GM12878 (cell line): Measurements from ENCODE around the gene COL28A1. TPM values are rescaled to one million over a fixed set of nuclear protein-coding genes. Genes with fewer than 3 reads are reported as not detected.

Experiments used
- ATAC-seq: fragments of 200-7000 bp; cut with Tn5 transposase; 3 replicates; pipeline ENCODE4 v1.9.1; 2020; ENCODE audit warnings: mild to moderate bottlenecking, moderate library complexity
- BruUV-seq: library from RNA; stranded (reverse); fragments of 400-500 nt; replicated peaks from 2 replicates; lab custom pipeline; 2021; lab: Mats Ljungman, UMichigan
- CTCF ChIA-PET: fragments of 300-600 bp; sonication (Branson Sonifier 250); formaldehyde crosslinking; extraction: SDS; loops from one replicate; lab custom pipeline; 2021; ENCODE audit warnings: inconsistent platforms; lab: Yijun Ruan, JAX
- POLR2A ChIA-PET: fragments of 350-600 bp; formaldehyde crosslinking; extraction: SDS; loops from one replicate; lab custom pipeline; 2021; ENCODE audit warnings: inconsistent platforms; lab: Charles Lee
- RAD21 ChIA-PET: fragments of 300-600 bp; sonication (Branson Sonifier 250); formaldehyde crosslinking; loops from one replicate; lab custom pipeline; 2023; ENCODE audit warnings: antibody characterized with exemption; ENCODE audit not compliant: unreplicated experiment; lab: Charles Lee
- SMC1A ChIA-PET: fragments of 300-600 bp; sonication (Branson Sonifier 250); formaldehyde crosslinking; loops from one replicate; lab custom pipeline; 2023; ENCODE audit not compliant: unreplicated experiment, uncharacterized antibody; lab: Charles Lee
- DNase-seq: peaks from one replicate; pipeline ENCODE4 v3.0.0-alpha.2; 2011; ENCODE audit warnings: low read depth, low spot score
- FAIRE-seq: peaks from 3 replicates; lab custom pipeline; 2011; peaks lifted over from hg19 to GRCh38; lab: Jason Lieb, UNC
- H2AFZ ChIP-seq: 2 replicates; pipeline ENCODE4 v1.6.0; 2011; ENCODE audit warnings: low read depth, low read length, control low read depth; ENCODE audit not compliant: control insufficient read depth
- H3K27ac ChIP-seq: 2 replicates; pipeline ENCODE4 v1.5.1; 2011; ENCODE audit warnings: control low read depth; ENCODE audit not compliant: control insufficient read depth, insufficient read depth
- H3K27me3 ChIP-seq, 2 experiments: replicated peaks in 1 of 2; 2 replicates each; pipeline versions ENCODE4 v1.6.0 to v1.6.1; 2011; ENCODE audit warnings: low read length in 1 of 2; ENCODE audit not compliant: control insufficient read depth in 2 of 2, insufficient read depth in 2 of 2
- H3K36me3 ChIP-seq, 2 experiments: 2 replicates each; pipeline ENCODE4 v1.5.1; 2011; ENCODE audit warnings: low read length in 1 of 2; ENCODE audit not compliant: control insufficient read depth in 2 of 2, insufficient read depth in 2 of 2
- H3K4me1 ChIP-seq: 2 replicates; pipeline ENCODE4 v1.6.1; 2011; ENCODE audit warnings: mild to moderate bottlenecking, low read length, moderate library complexity, mixed read lengths; ENCODE audit not compliant: control insufficient read depth, insufficient read depth
- H3K4me2 ChIP-seq: 2 replicates; pipeline ENCODE4 v1.6.0; 2011; ENCODE audit warnings: control low read depth; ENCODE audit not compliant: control insufficient read depth, insufficient read depth
- H3K4me3 ChIP-seq: fragments of 200-600 bp; sonication (generic); 2 replicates; pipeline ENCODE4 v1.5.1; 2016
- H3K79me2 ChIP-seq: 2 replicates; pipeline ENCODE4 v1.6.0; 2011; ENCODE audit warnings: low read length; ENCODE audit not compliant: control insufficient read depth, insufficient read depth
- H3K9ac ChIP-seq: 2 replicates; pipeline ENCODE4 v1.8.0; 2011; ENCODE audit warnings: low read length, control low read depth, mixed read lengths; ENCODE audit not compliant: control insufficient read depth, insufficient read depth
- H3K9me3 ChIP-seq: replicated peaks from 3 replicates; pipeline ENCODE4 v1.5.1; 2011; ENCODE audit warnings: mild to moderate bottlenecking, low read length; ENCODE audit not compliant: control insufficient read depth, insufficient read depth
- H4K20me1 ChIP-seq: 2 replicates; pipeline ENCODE4 v1.6.0; 2011; ENCODE audit not compliant: control insufficient read depth, insufficient read depth
- E2F4 ChIP-seq: IDR thresholded peaks from 2 replicates; pipeline ENCODE4 v1.6.1; 2012; ENCODE audit warnings: low read depth, low read length, improper control_type of control experiment
- EED ChIP-seq: sonication (generic); IDR thresholded peaks from 2 replicates; pipeline ENCODE4 v1.6.1; 2016; ENCODE audit warnings: antibody characterized with exemption, low read depth
- NFXL1 ChIP-seq: fragments of 450-650 bp; IDR thresholded peaks from 2 replicates; pipeline ENCODE4 v1.6.1; 2017; ENCODE audit warnings: antibody characterized with exemption, mild to moderate bottlenecking, borderline replicate concordance
- PML ChIP-seq: IDR thresholded peaks from 2 replicates; pipeline ENCODE4 v1.6.1; 2012; ENCODE audit warnings: low read length, inconsistent platforms
- POU2F2 ChIP-seq: IDR thresholded peaks from 3 replicates; pipeline ENCODE4 v1.6.1; 2011; ENCODE audit warnings: low read depth, mild to moderate bottlenecking, low read length, borderline replicate concordance
- PRDM15 ChIP-seq: fragments of 450-650 bp; formaldehyde crosslinking; IDR thresholded peaks from 2 replicates; pipeline ENCODE4 v1.4.0; 2020; ENCODE audit warnings: mild to moderate bottlenecking, moderate library complexity
- SMC3 ChIP-seq: IDR thresholded peaks from 2 replicates; pipeline ENCODE4 v1.6.1; 2011; ENCODE audit warnings: low read length, improper control_type of control experiment, borderline replicate concordance
- YBX1 ChIP-seq: fragments of 450-650 bp; IDR thresholded peaks from 2 replicates; pipeline ENCODE4 v1.6.1; 2016; ENCODE audit warnings: antibody characterized with exemption
- ZZZ3 ChIP-seq: IDR thresholded peaks from 2 replicates; pipeline ENCODE4 v1.6.1; 2011; ENCODE audit warnings: low read depth; ENCODE audit not compliant: control insufficient read depth, insufficient read length
- WGBS: methylation state at CpG from one replicate; pipeline ENCODE4 v1.1.6; 2016; ENCODE audit warnings: low lambda C conversion rate; ENCODE audit not compliant: insufficient replicate concordance, insufficient coverage; ENCODE audit errors: missing lambda C conversion rate; 5-methylcytosine and 5-hydroxymethylcytosine counted together
- in situ Hi-C: fragments of 300-500 bp; cut with MboI; formaldehyde crosslinking; loops from 9 replicates; pipeline ENCODE4 v1.14.3; 2018; ENCODE audit warnings: mixed read lengths
- intact Hi-C: fragments of 100-400 bp; cut with micrococcal nuclease; formaldehyde crosslinking; loops from one replicate; pipeline ENCODE4 v1.14.2; 2022; ENCODE audit not compliant: unreplicated experiment
- polyA plus RNA-seq, 11 experiments: library from polyadenylated mRNA; depleted of rRNA in 4 of 11; unstranded in 6 of 11; stranded (reverse) in 5 of 11; fragments of >200 nt; fragmentation: Nextera tagmentation in 4 of 11; fragmentation: Illumina TruSeq in 1 of 11; extraction: Ambion mirVana in 4 of 11; extraction: Trizol in 1 of 11; gene quantifications; 1 replicate in 1 of 11; 2 replicates in 10 of 11; pipeline versions ENCODE4 v1.2.1 to v1.2.3, GENCODE V29; 2011 to 2016; ENCODE audit warnings: inconsistent platforms in 2 of 11, missing spikeins in 2 of 11, low read depth in 1 of 11
- total RNA-seq, 4 experiments: library from RNA; depleted of rRNA in 3 of 4; stranded (reverse); fragments of >200 nt in 3 of 4; fragmentation: Illumina TruSeq in 1 of 4; extraction: Trizol in 1 of 4; gene quantifications; 2 replicates each; pipeline versions ENCODE4 v1.2.1 to v1.2.3, GENCODE V29; 2013 to 2021

The COL28A1 gene
- total and polyA plus RNA-seq, 10 of the 15 experiments (the other 5 are each of a cell fraction or from before 2014, with no cell fraction given): 0.05 to 0.22 TPM; not detected in 8

- in situ Hi-C loops (no loop called here), intact Hi-C loops (no loop called here)
- no peak overlapping the region for H2AFZ ChIP-seq
- H3K4me3 ChIP-seq: no peak overlapping the region
- CTCF ChIA-PET: interaction anchor here (1.2 kb wide), 1 partner anchor 748 kb away, joined by 3 read pairs; no protein-coding TSS in a partner anchor
- RAD21 ChIA-PET: no interaction called here
- H3K4me2 ChIP-seq: no peak overlapping the region
- ATAC-seq (no peak), FAIRE-seq (no peak), DNase-seq (no peak)
- H3K36me3 ChIP-seq: no peaks in the 10 kb centered on the region
- H3K79me2 ChIP-seq: no peaks in the 10 kb centered on the region
- H3K9me3 ChIP-seq: no peaks in the 10 kb centered on the region
- no peak overlapping the region for H3K27ac ChIP-seq
- no peak overlapping the region for H3K9ac ChIP-seq
- SMC1A ChIA-PET: no interaction called here
- BruUV-seq: no TSS peak
- POLR2A ChIA-PET: no interaction called here
- H3K27me3 ChIP-seq: no peaks in the 10 kb centered on the region
- no peaks in the 10 kb centered on the region for H4K20me1 ChIP-seq
- 81% methylated on average over 3 of the region's 3 CpGs for WGBS
- no peaks in the 10 kb centered on the region for H3K4me1 ChIP-seq
- TF ChIP-seq SMC3 (no peak), E2F4 (no peak), EED (no peak)
Measured at GRCh38 chr7:7548407-7548806, 12.7 kb upstream of the COL28A1 start.

- no peaks in the 10 kb centered on the region for H3K4me1 ChIP-seq
- CTCF ChIA-PET: interaction anchor here (0.8 to 4.2 kb wide), 9 partner anchors 22 to 754 kb away, joined by 3 to 20 read pairs (median 4); partner anchors contain the start of gene C1GALT1
- DNase-seq (no peak), FAIRE-seq (no peak), ATAC-seq (no peak)
- no peak overlapping the region for H3K4me3 ChIP-seq
- H3K4me2 ChIP-seq: no peak overlapping the region
- H3K27me3 ChIP-seq: no peaks in the 10 kb centered on the region
- 44% methylated on average over 4 of the region's 4 CpGs for WGBS
- no peak overlapping the region for H3K9ac ChIP-seq
- H3K79me2 ChIP-seq: no peaks in the 10 kb centered on the region
- SMC1A ChIA-PET: interaction anchor here (0.6 to 4.2 kb wide), 11 partner anchors 16 to 674 kb away, joined by 3 to 23 read pairs (median 4); partner anchors contain the start of gene C1GALT1
- in situ Hi-C loops: no loop called here
- intact Hi-C loops: no loop called here
- H2AFZ ChIP-seq: no peak overlapping the region
- RAD21 ChIA-PET: interaction anchor here (1.0 to 2.9 kb wide), 3 partner anchors 361 to 439 kb away, joined by 3 to 11 read pairs (median 4); no protein-coding TSS in a partner anchor
- TF ChIP-seq ZZZ3: no peak
- TF ChIP-seq NFXL1: no peak
- TF ChIP-seq YBX1: no peak
- no peak for TF ChIP-seq POU2F2
- TF ChIP-seq PRDM15 (CRISPR knock-in tag): no peak
- no peak for TF ChIP-seq PML
- no peaks in the 10 kb centered on the region for H3K36me3 ChIP-seq
- H3K27ac ChIP-seq: no peak overlapping the region
- no peaks in the 10 kb centered on the region for H4K20me1 ChIP-seq
- no peaks in the 10 kb centered on the region for H3K9me3 ChIP-seq
- POLR2A ChIA-PET: no interaction called here
- no TSS peak for BruUV-seq
Measured at GRCh38 chr7:7542251-7542835, 6.7 kb upstream of the COL28A1 start.
